IMR-90 (cell line): ENCODE data around the gene KRTAP5-5. TPM values are rescaled to one million over a fixed set of nuclear protein-coding genes. Genes with fewer than 3 reads are reported as not detected.

Experiments
- ATAC-seq: fragments of 200-7000 bp; cut with Tn5 transposase; 2 replicates; pipeline ENCODE4 v1.9.1; 2020; ENCODE audit warnings: low read depth, mild to moderate bottlenecking, moderate library complexity
- BruUV-seq: library from RNA; stranded (reverse); fragments of 400-500 nt; replicated peaks from 2 replicates; lab custom pipeline; 2021; lab: Mats Ljungman, UMichigan
- CTCF ChIA-PET: fragments of 300-600 bp; formaldehyde crosslinking; extraction: SDS; loops from one replicate; lab custom pipeline; 2021; ENCODE audit warnings: antibody characterized with exemption; lab: Yijun Ruan, JAX
- POLR2A ChIA-PET: fragments of 300-600 bp; sonication (Branson Sonifier 250); formaldehyde crosslinking; loops from one replicate; lab custom pipeline; 2022; ENCODE audit warnings: antibody characterized with exemption; ENCODE audit not compliant: unreplicated experiment; lab: Charles Lee
- DNase-seq: peaks from one replicate; pipeline ENCODE4 v3.0.0; 2013
- H2AFZ ChIP-seq: replicated peaks from 2 replicates; pipeline ENCODE3; 2013; ENCODE audit warnings: low read length, mild to moderate bottlenecking; ENCODE audit not compliant: poor library complexity
- H2AK5ac ChIP-seq: 2 replicates; pipeline ENCODE4 v1.6.1; 2013; ENCODE audit warnings: low read depth, low read length, inconsistent platforms
- H2AK9ac ChIP-seq: replicated peaks from 2 replicates; pipeline ENCODE3; 2013; ENCODE audit warnings: mild to moderate bottlenecking, low read depth, low read length, moderate library complexity; ENCODE audit not compliant: poor library complexity
- H2BK120ac ChIP-seq: 2 replicates; pipeline ENCODE4 v1.6.1; 2013; ENCODE audit warnings: low read depth, low read length, inconsistent platforms
- H2BK15ac ChIP-seq: 3 replicates; pipeline ENCODE4 v1.6.1; 2013; ENCODE audit warnings: low read depth, low read length, inconsistent platforms
- H2BK20ac ChIP-seq: 2 replicates; pipeline ENCODE4 v1.6.1; 2013; ENCODE audit warnings: low read depth, mild to moderate bottlenecking, inconsistent platforms, low read length, moderate library complexity
- H2BK5ac ChIP-seq: 2 replicates; pipeline ENCODE4 v1.6.1; 2013; ENCODE audit warnings: mild to moderate bottlenecking, low read depth, low read length, inconsistent platforms; ENCODE audit not compliant: poor library complexity, severe bottlenecking
- H3K14ac ChIP-seq: replicated peaks from 2 replicates; pipeline ENCODE4 v1.6.1; 2013; ENCODE audit warnings: low read depth, low read length, inconsistent platforms
- H3K18ac ChIP-seq: 2 replicates; pipeline ENCODE4 v1.6.1; 2013; ENCODE audit warnings: low read depth, low read length, control low read depth
- H3K23ac ChIP-seq: 2 replicates; pipeline ENCODE4 v1.6.1; 2013; ENCODE audit warnings: low read depth, low read length, inconsistent platforms
- H3K27ac ChIP-seq: 2 replicates; pipeline ENCODE4 v1.5.1; 2013; ENCODE audit warnings: mild to moderate bottlenecking, control low read depth, low read length; ENCODE audit not compliant: insufficient read depth
- H3K27me3 ChIP-seq: 2 replicates; pipeline ENCODE4 v1.6.1; 2013; ENCODE audit warnings: low read length; ENCODE audit not compliant: control insufficient read depth, insufficient read depth
- H3K36me3 ChIP-seq: 2 replicates; pipeline ENCODE4 v1.6.1; 2013; ENCODE audit warnings: low read length, mixed read lengths; ENCODE audit not compliant: control insufficient read depth, insufficient read depth
- H3K4ac ChIP-seq: 2 replicates; pipeline ENCODE4 v1.6.1; 2013; ENCODE audit warnings: low read depth, low read length, inconsistent platforms
- H3K4me1 ChIP-seq: 2 replicates; pipeline ENCODE4 v1.6.1; 2013; ENCODE audit warnings: low read length, mixed read lengths; ENCODE audit not compliant: control insufficient read depth, insufficient read depth
- H3K4me2 ChIP-seq: 2 replicates; pipeline ENCODE4 v1.6.1; 2013; ENCODE audit warnings: low read depth, mild to moderate bottlenecking, control low read depth, low read length, moderate library complexity
- H3K4me3 ChIP-seq: 2 replicates; pipeline ENCODE4 v1.5.1; 2013; ENCODE audit warnings: low read depth, mild to moderate bottlenecking, control low read depth, low read length, moderate library complexity; ENCODE audit not compliant: insufficient read depth
- H3K56ac ChIP-seq: 2 replicates; pipeline ENCODE4 v1.6.1; 2013; ENCODE audit warnings: low read length, inconsistent platforms; ENCODE audit not compliant: insufficient read depth; ENCODE audit errors: extremely low read depth
- H3K79me1 ChIP-seq, 2 experiments: 2 replicates each; pipeline ENCODE4 v1.6.1; 2013; ENCODE audit warnings: low read length in 2 of 2, inconsistent platforms in 1 of 2, low read depth in 1 of 2
- H3K9ac ChIP-seq: 2 replicates; pipeline ENCODE4 v1.6.1; 2013; ENCODE audit warnings: low read depth, low read length, control low read depth
- H3K9me1 ChIP-seq: 2 replicates; pipeline ENCODE4 v1.6.1; 2013; ENCODE audit warnings: low read length, inconsistent platforms; ENCODE audit not compliant: insufficient read depth
- H3K9me3 ChIP-seq: 2 replicates; pipeline ENCODE4 v1.6.1; 2013; ENCODE audit warnings: low read length; ENCODE audit not compliant: control insufficient read depth, insufficient read depth
- H4K20me1 ChIP-seq: 2 replicates; pipeline ENCODE4 v1.6.1; 2013; ENCODE audit warnings: low read length, inconsistent platforms; ENCODE audit not compliant: insufficient read depth
- H4K5ac ChIP-seq: 2 replicates; pipeline ENCODE4 v1.6.1; 2013; ENCODE audit warnings: mild to moderate bottlenecking, low read depth, low read length, control low read depth
- H4K8ac ChIP-seq, 2 experiments: 2 replicates each; pipeline ENCODE4 v1.6.1; 2013; ENCODE audit warnings: low read depth in 2 of 2, low read length in 2 of 2, control low read depth in 1 of 2, inconsistent platforms in 1 of 2
- H4K91ac ChIP-seq: 2 replicates; pipeline ENCODE4 v1.6.1; 2013; ENCODE audit warnings: low read depth, low read length, inconsistent platforms; ENCODE audit not compliant: insufficient read depth
- BHLHE40 ChIP-seq: fragments of 150-350 bp; IDR thresholded peaks from 2 replicates; pipeline ENCODE4 v1.6.1; 2016; ENCODE audit warnings: mild to moderate bottlenecking, low read depth, low read length
- FOS ChIP-seq: fragments of 150-350 bp; IDR thresholded peaks from 2 replicates; pipeline ENCODE4 v1.6.1; 2016; ENCODE audit warnings: low read depth, low read length
- MAFK ChIP-seq: IDR thresholded peaks from 2 replicates; pipeline ENCODE4 v1.6.1; 2012; ENCODE audit warnings: low read depth, low read length, improper control_type of control experiment
- MAZ ChIP-seq: IDR thresholded peaks from 2 replicates; pipeline ENCODE4 v1.6.1; 2012; ENCODE audit warnings: low read depth, mild to moderate bottlenecking, low read length, improper control_type of control experiment, moderate library complexity, borderline replicate concordance
- MXI1 ChIP-seq: IDR thresholded peaks from 2 replicates; pipeline ENCODE4 v1.6.1; 2012; ENCODE audit warnings: low read depth, mild to moderate bottlenecking, low read length, moderate library complexity, borderline replicate concordance
- POLR2A ChIP-seq: IDR thresholded peaks from 2 replicates; pipeline ENCODE4 v1.6.1; 2012; ENCODE audit warnings: mild to moderate bottlenecking, low read depth, low read length
- RAD21 ChIP-seq: IDR thresholded peaks from 2 replicates; pipeline ENCODE4 v1.6.1; 2012; ENCODE audit warnings: low read length, improper control_type of control experiment
- RFX5 ChIP-seq: IDR thresholded peaks from 2 replicates; pipeline ENCODE4 v1.8.0; 2012; ENCODE audit warnings: low read depth, mild to moderate bottlenecking, low read length, moderate library complexity
- SMC3 ChIP-seq: fragments of 150-350 bp; IDR thresholded peaks from 2 replicates; pipeline ENCODE4 v1.6.1; 2016; ENCODE audit warnings: low read depth, mild to moderate bottlenecking, antibody characterized with exemption, low read length, moderate library complexity
- WGBS, 2 experiments: methylation state at CpG; one replicate each; pipeline versions ENCODE4 v1.1.5 to v1.1.7; 2013; ENCODE audit warnings: missing lambda C conversion rate in 2 of 2; ENCODE audit not compliant: insufficient read length in 1 of 2; ENCODE audit errors: extremely low coverage in 2 of 2; 5-methylcytosine and 5-hydroxymethylcytosine counted together
- dilution Hi-C: fragments of 300-500 bp; cut with HindIII; formaldehyde crosslinking; loops from one replicate; pipeline ENCODE4 v1.14.3; 2018; ENCODE audit warnings: low sequenced_read_pairs; ENCODE audit not compliant: unreplicated experiment
- in situ Hi-C: fragments of 300-500 bp; cut with MboI; formaldehyde crosslinking; loops from 3 replicates; pipeline ENCODE4 v1.14.3; 2019; ENCODE audit warnings: low sequenced_read_pairs, inconsistent platforms, mixed read lengths
- intact Hi-C: fragments of 100-400 bp; cut with micrococcal nuclease; formaldehyde crosslinking; loops from 2 replicates; pipeline ENCODE4 v1.10.0; 2022
- polyA plus RNA-seq, 3 experiments: library from polyadenylated mRNA; depleted of rRNA; stranded (reverse); fragments of >200 nt; gene quantifications; 2 replicates each; pipeline ENCODE4 v1.2.3, GENCODE V29; 2012; ENCODE audit warnings: low replicate concordance in 1 of 3
- total RNA-seq: library from RNA; depleted of rRNA; stranded (reverse); fragments of >200 nt; gene quantifications from 2 replicates; pipeline ENCODE4 v1.2.3, GENCODE V29; 2012
- TF ChIP-seq, protein P1 (sequence below): fragments of 150-350 bp; IDR thresholded peaks from 2 replicates; pipeline ENCODE4 v1.6.1; 2016; ENCODE audit warnings: low read depth, mild to moderate bottlenecking, low read length, moderate library complexity, borderline replicate concordance
- TF ChIP-seq, protein P2 (sequence below): fragments of 150-350 bp; IDR thresholded peaks from 2 replicates; pipeline ENCODE4 v1.6.1; 2017; ENCODE audit warnings: mild to moderate bottlenecking, antibody characterized with exemption, low read length, low read depth

KRTAP5-5 gene
- total and polyA plus RNA-seq, 2 of the 4 experiments (the other 2 are of a cell fraction): not detected

DNA sequence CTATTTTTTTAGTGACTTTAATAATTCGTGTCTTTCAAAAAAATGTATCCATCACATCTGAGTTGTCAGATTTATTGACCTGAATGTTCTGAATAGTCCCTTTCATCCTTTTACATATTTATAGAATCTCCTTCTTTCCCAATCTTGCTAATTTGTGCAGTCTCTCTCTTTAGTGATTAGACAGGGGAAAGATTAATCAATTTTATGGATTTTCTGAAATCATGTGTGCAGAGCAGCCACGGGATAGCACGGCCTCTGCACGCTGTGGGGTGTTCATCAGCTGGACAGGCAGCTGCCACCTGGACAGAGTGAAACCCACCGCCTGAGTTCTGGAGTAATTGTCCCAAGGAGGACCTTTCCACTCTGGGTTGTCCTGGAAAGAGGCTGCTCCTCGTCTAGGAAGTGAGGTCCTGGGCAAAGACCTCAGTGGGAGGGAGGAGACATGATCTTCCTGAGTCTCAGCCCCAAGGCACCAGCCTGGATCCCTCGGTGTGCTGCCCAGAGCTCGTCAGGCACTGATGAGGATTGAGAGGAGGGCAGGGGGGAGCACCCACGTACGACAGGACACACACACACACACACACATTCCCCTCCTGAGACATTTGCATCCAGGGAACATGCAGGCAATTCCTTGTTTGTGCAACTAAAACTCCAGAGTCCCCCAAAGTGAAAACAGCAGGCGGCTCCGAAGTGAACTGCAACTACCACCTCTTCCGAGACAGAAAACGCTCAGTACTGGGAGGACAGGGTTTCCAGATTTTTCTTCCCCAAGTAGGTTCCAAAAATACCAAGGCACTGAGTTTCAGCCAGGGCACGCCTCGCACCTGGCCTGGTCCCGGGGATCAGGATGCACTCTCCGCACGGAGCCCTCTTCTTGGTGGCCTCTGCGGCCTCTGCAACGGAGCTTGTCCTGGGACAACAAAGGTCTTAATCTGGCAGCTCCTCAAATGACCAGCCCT is 44.9 kb downstream of the KRTAP5-5 start:
- no peak overlapping the region for H2AK5ac ChIP-seq
- DNase-seq (no peak), ATAC-seq (no peak)
- no peak overlapping the region for H3K4me3 ChIP-seq
- H2BK15ac ChIP-seq: no peak overlapping the region
- H3K4me1 ChIP-seq: no peaks in the 10 kb centered on the region
- no peaks in the 10 kb centered on the region for H4K20me1 ChIP-seq
- H3K56ac ChIP-seq: no peak overlapping the region
- no peak overlapping the region for H3K4me2 ChIP-seq
- ChIA-PET POLR2A (no interaction called here), CTCF (interaction anchor here (0.8 kb wide), 1 partner anchor 20 kb away, joined by 3 read pairs; no protein-coding TSS in a partner anchor)
- peaks cover 43% of the 10 kb centered on the region for H3K27me3 ChIP-seq
- dilution Hi-C loops (no loop called here), in situ Hi-C loops (no loop called here), intact Hi-C loops (no loop called here)
- no peak overlapping the region for H4K8ac ChIP-seq
- H2BK120ac ChIP-seq: no peak overlapping the region
- no peak overlapping the region for H3K18ac ChIP-seq
- H2BK20ac ChIP-seq: no peak overlapping the region
- H4K91ac ChIP-seq: no peak overlapping the region
- H4K5ac ChIP-seq: no peak overlapping the region
- H2AK9ac ChIP-seq: no peak overlapping the region
- H3K9me3 ChIP-seq: 0 out of 2 replicates have a peak, but pooled peaks cover 2% of the 10 kb centered on the region
- no peak overlapping the region for H3K14ac ChIP-seq
- H3K9me1 ChIP-seq: no peaks in the 10 kb centered on the region; the same call in 1 of the 2 replicates
- no TSS peak for BruUV-seq
- H2AFZ ChIP-seq: no peak overlapping the region
- TF ChIP-seq, protein P1, sequence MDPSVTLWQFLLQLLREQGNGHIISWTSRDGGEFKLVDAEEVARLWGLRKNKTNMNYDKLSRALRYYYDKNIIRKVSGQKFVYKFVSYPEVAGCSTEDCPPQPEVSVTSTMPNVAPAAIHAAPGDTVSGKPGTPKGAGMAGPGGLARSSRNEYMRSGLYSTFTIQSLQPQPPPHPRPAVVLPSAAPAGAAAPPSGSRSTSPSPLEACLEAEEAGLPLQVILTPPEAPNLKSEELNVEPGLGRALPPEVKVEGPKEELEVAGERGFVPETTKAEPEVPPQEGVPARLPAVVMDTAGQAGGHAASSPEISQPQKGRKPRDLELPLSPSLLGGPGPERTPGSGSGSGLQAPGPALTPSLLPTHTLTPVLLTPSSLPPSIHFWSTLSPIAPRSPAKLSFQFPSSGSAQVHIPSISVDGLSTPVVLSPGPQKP: no peak
- TF ChIP-seq SMC3 (no peak), RFX5 (no peak), BHLHE40 (no peak), RAD21 (no peak), MAFK (no peak), MXI1 (no peak), MAZ (no peak), FOS (no peak), POLR2A (no peak)
- TF ChIP-seq, protein P2, sequence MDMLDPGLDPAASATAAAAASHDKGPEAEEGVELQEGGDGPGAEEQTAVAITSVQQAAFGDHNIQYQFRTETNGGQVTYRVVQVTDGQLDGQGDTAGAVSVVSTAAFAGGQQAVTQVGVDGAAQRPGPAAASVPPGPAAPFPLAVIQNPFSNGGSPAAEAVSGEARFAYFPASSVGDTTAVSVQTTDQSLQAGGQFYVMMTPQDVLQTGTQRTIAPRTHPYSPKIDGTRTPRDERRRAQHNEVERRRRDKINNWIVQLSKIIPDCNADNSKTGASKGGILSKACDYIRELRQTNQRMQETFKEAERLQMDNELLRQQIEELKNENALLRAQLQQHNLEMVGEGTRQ: no peak
- no peak overlapping the region for H2BK5ac ChIP-seq
- no peaks in the 10 kb centered on the region for H3K79me1 ChIP-seq
- H3K23ac ChIP-seq: no peak overlapping the region
- H3K4ac ChIP-seq: no peak overlapping the region
- no peak overlapping the region for H3K27ac ChIP-seq
- no peaks in the 10 kb centered on the region for H3K36me3 ChIP-seq
- WGBS, 2 experiments: 71% methylated on average over 4 of the region's 21 CpGs; no CpG with 5 or more reads in 1 of the 2 experiments
- no peak overlapping the region for H3K9ac ChIP-seq
